Tibial nerve (tissue), 4 donors: ENCODE results near the gene IGF2BP3.

ENCODE experiments used
- CTCF ChIP-seq, 5 experiments: fragments of 200-600 bp in 3 of 5; fragments of 450-650 bp in 2 of 5; sonication (generic) in 3 of 5; IDR thresholded peaks; one replicate each; pipeline ENCODE4 v1.5.1; 2016 to 2019; ENCODE audit warnings: antibody characterized with exemption in 5 of 5, mild to moderate bottlenecking in 3 of 5, moderate library complexity in 2 of 5
- EP300 ChIP-seq, 2 donors: sonication (generic); formaldehyde crosslinking; IDR thresholded peaks; one replicate each; pipeline ENCODE4 v1.6.1; 2017; ENCODE audit warnings: antibody characterized with exemption in 2 of 2, mild to moderate bottlenecking in 1 of 2

- TF ChIP-seq EP300 (IDR thresholded peaks at IDR 0.05) (no peak), CTCF (IDR thresholded peaks at IDR 0.05) (no peak)
Observed at GRCh38 chr7:23350466-23350865, 119.8 kb downstream of the IGF2BP3 start.
